Mammary epithelial cell (primary cell): ENCODE results near the gene PATJ.

ENCODE experiments used
- CTCF ChIP-seq, 2 donors: IDR thresholded peaks in 1 of 2; conservative IDR thresholded peaks in 1 of 2; 2 replicates each; pipeline ENCODE4 v1.5.1; 2011 to 2012; ENCODE audit warnings: inconsistent platforms in 2 of 2, low read length in 2 of 2, mild to moderate bottlenecking in 2 of 2, control low read depth in 1 of 2, low read depth in 1 of 2; ENCODE audit not compliant: insufficient read depth in 1 of 2; ENCODE audit errors: extremely low read depth in 1 of 2
- EZH2 ChIP-seq: IDR thresholded peaks from 2 replicates; pipeline ENCODE4 v1.6.1; 2012; ENCODE audit warnings: low read length, inconsistent platforms, borderline replicate concordance

GRCh38 chr1:61818992-61819391, 76.7 kb downstream of the PATJ start:
- no peak for TF ChIP-seq CTCF (conservative IDR thresholded peaks at IDR 0.05 in 1 of 2, IDR thresholded peaks at IDR 0.05 in 1 of 2; ENCODE audit: extremely low read depth in 1 of 2, insufficient read depth in 1 of 2, low read depth in 1 of 2, low read length in 2 of 2)
- no peak for TF ChIP-seq EZH2
